ENCODE measurements around the gene ACTR1B.

GRCh38 chr2:97653473-97653872 is 10.4 kb downstream of the ACTR1B start:
- TF ChIP-seq CTCF (IDR thresholded peaks at IDR 0.05; ENCODE audit: insufficient read depth, low read length, poor library complexity, severe bottlenecking) = no peak
- TF ChIP-seq EZH2phosphoT487 (conservative IDR thresholded peaks at IDR 0.05; ENCODE audit: low read length) = no peak

Measured in SU-DHL-6 (cell line).